CD8-positive, alpha-beta memory T cell (primary cell): ENCODE data around the gene COL1A1. TPM values are rescaled to one million over a fixed set of nuclear protein-coding genes. Genes with fewer than 3 reads are reported as not detected.

Source experiments
- CTCF ChIA-PET: fragments of 350-600 bp; sonication (Branson Sonifier 250); formaldehyde crosslinking; loops from one replicate; lab custom pipeline; 2021; ENCODE audit warnings: antibody characterized with exemption; lab: Charles Lee
- POLR2A ChIA-PET: fragments of 350-600 bp; sonication (Branson Sonifier 250); formaldehyde crosslinking; loops from one replicate; lab custom pipeline; 2021; ENCODE audit warnings: antibody characterized with exemption; lab: Charles Lee
- DNase-seq, 5 donors: peaks; one replicate each; pipeline versions ENCODE4 v3.0.0 to v3.0.0-alpha.2; 2020 to 2022; ENCODE audit warnings: mixed read lengths in 1 of 5
- H3K27ac ChIP-seq: one replicate; pipeline ENCODE4 v1.7.0; 2013; ENCODE audit warnings: low read depth, mild to moderate bottlenecking, low read length, moderate library complexity
- H3K27me3 ChIP-seq: 2 replicates; pipeline ENCODE4 v1.7.0; 2013; ENCODE audit warnings: low read length, mild to moderate bottlenecking; ENCODE audit not compliant: insufficient read depth, poor library complexity, severe bottlenecking
- H3K36me3 ChIP-seq: 2 replicates; pipeline ENCODE4 v1.7.0; 2013; ENCODE audit warnings: mild to moderate bottlenecking, low read length, moderate library complexity; ENCODE audit not compliant: insufficient read depth
- H3K4me1 ChIP-seq: 2 replicates; pipeline ENCODE4 v1.7.0; 2013; ENCODE audit warnings: mild to moderate bottlenecking, low read length, moderate library complexity; ENCODE audit not compliant: insufficient read depth
- H3K4me3 ChIP-seq: 2 replicates; pipeline ENCODE4 v1.7.0; 2013; ENCODE audit warnings: mild to moderate bottlenecking, low read length
- H3K9me3 ChIP-seq: 2 replicates; pipeline ENCODE4 v1.7.0; 2013; ENCODE audit warnings: mild to moderate bottlenecking, low read length
- H3K27ac Mint-ChIP-seq, 8 donors: one replicate each; pipeline ENCODE4 v1.8.0; 2020 to 2021; ENCODE audit warnings: mixed read lengths in 8 of 8, mild to moderate bottlenecking in 6 of 8, inconsistent platforms in 3 of 8, moderate library complexity in 3 of 8
- H3K27me3 Mint-ChIP-seq, 2 donors: one replicate each; pipeline ENCODE4 v1.8.0; 2020 to 2021; ENCODE audit warnings: mixed read lengths in 2 of 2, mild to moderate bottlenecking in 1 of 2, moderate library complexity in 1 of 2
- H3K36me3 Mint-ChIP-seq, 3 donors: one replicate each; pipeline ENCODE4 v1.8.0; 2020 to 2021; ENCODE audit warnings: mixed read lengths in 3 of 3, inconsistent platforms in 1 of 3, mild to moderate bottlenecking in 1 of 3
- H3K4me1 Mint-ChIP-seq, 3 donors: one replicate each; pipeline ENCODE4 v1.8.0; 2020 to 2021; ENCODE audit warnings: mixed read lengths in 3 of 3, inconsistent platforms in 1 of 3, mild to moderate bottlenecking in 1 of 3
- H3K4me3 Mint-ChIP-seq, 7 donors: one replicate each; pipeline ENCODE4 v1.8.0; 2020 to 2021; ENCODE audit warnings: mixed read lengths in 7 of 7, mild to moderate bottlenecking in 6 of 7, moderate library complexity in 4 of 7, inconsistent platforms in 2 of 7
- H3K9me3 Mint-ChIP-seq, 5 donors: one replicate each; pipeline ENCODE4 v1.8.0; 2020 to 2022; ENCODE audit warnings: mixed read lengths in 5 of 5, mild to moderate bottlenecking in 3 of 5, moderate library complexity in 2 of 5, inconsistent platforms in 1 of 5
- polyA plus RNA-seq: library from polyadenylated mRNA; unstranded; fragments of 300-500 nt; fragmentation: Illumina TruSeq; gene quantifications from one replicate; pipeline ENCODE4 v1.2.3, GENCODE V29; 2021
- total RNA-seq, 2 experiments: library from RNA; stranded (reverse); gene quantifications; one replicate each; pipeline ENCODE4 v1.2.3, GENCODE V29; 2021

The COL1A1 gene
- total and polyA plus RNA-seq, 3 experiments from 2014 or later, result 0.39 to 0.42 TPM; not detected in 1

GRCh38 chr17:50145532-50146229 is 55.8 kb downstream of the COL1A1 start:
- Mint-ChIP-seq H3K9me3 (no peaks in the 10 kb centered on the region), H3K27ac (peak overlapping the region; percentile 57 to 97 (median 88)), H3K4me3 (peak overlapping the region; percentile 14 to 100 (median 93)), H3K27me3 (peaks cover 0 to 3% of the 10 kb centered on the region in 2 donors), H3K4me1 (peaks cover 61 to 79% (median 73%) of the 10 kb centered on the region in 3 donors), H3K36me3 (peaks cover 5 to 62% (median 16%) of the 10 kb centered on the region in 3 donors)
- Histone ChIP-seq H3K27me3 (no peaks in the 10 kb centered on the region), H3K4me1 (peaks cover 74% of the 10 kb centered on the region), H3K9me3 (no peaks in the 10 kb centered on the region), H3K36me3 (peaks cover 15% of the 10 kb centered on the region), H3K4me3 (no peak overlapping the region), H3K27ac (no peak overlapping the region)
- CTCF ChIA-PET, result interaction anchor here (0.8 to 3.3 kb wide), 10 partner anchors 9 to 30 kb away, joined by 3 to 28 read pairs (median 4); no protein-coding TSS in a partner anchor
- POLR2A ChIA-PET, result interaction anchor here (1.2 kb wide), 1 partner anchor 15 kb away, joined by 6 read pairs; no protein-coding TSS in a partner anchor
- DNase-seq, result no peak

GRCh38 chr17:50144845-50145531 is 56.4 kb downstream of the COL1A1 start:
- CTCF ChIA-PET, result interaction anchor here (0.8 to 1.5 kb wide), 6 partner anchors 12 to 27 kb away, joined by 3 to 7 read pairs (median 4); no protein-coding TSS in a partner anchor
- no peak overlapping the region for H3K27ac ChIP-seq
- POLR2A ChIA-PET, result interaction anchor here (1.2 kb wide), 1 partner anchor 16 kb away, joined by 6 read pairs; no protein-coding TSS in a partner anchor

GRCh38 chr17:50144355-50144754 is 57.1 kb downstream of the COL1A1 start:
- H3K27ac Mint-ChIP-seq, result peak overlapping the region; percentile 36 to 90 (median 76)
- CTCF ChIA-PET, result interaction anchor here (1.0 to 1.5 kb wide), 3 partner anchors 12 to 17 kb away, joined by 4 to 7 read pairs (median 4); no protein-coding TSS in a partner anchor
- no peaks in the 10 kb centered on the region for H3K9me3 Mint-ChIP-seq
- H3K36me3 Mint-ChIP-seq, result peaks cover 9 to 75% (median 22%) of the 10 kb centered on the region in 3 donors
- POLR2A ChIA-PET, result no interaction called here
- DNase-seq, result peak in 1 of 5 donors; percentile 23
- H3K4me1 ChIP-seq, result peaks cover 87% of the 10 kb centered on the region
- peaks cover 19% of the 10 kb centered on the region for H3K36me3 ChIP-seq
- peak overlapping the region in 6 of 7 donors; percentile 2 to 86 (median 59) for H3K4me3 Mint-ChIP-seq
- peaks cover 74 to 92% (median 85%) of the 10 kb centered on the region in 3 donors for H3K4me1 Mint-ChIP-seq
- no peak overlapping the region for H3K4me3 ChIP-seq
- peaks cover 0 to 3% of the 10 kb centered on the region in 2 donors for H3K27me3 Mint-ChIP-seq
- no peaks in the 10 kb centered on the region for H3K27me3 ChIP-seq
- H3K9me3 ChIP-seq, result no peaks in the 10 kb centered on the region
- H3K27ac ChIP-seq, result no peak overlapping the region

More at GRCh38 chr17:50144845-50145531, 56.4 kb downstream of the COL1A1 start:
- no peaks in the 10 kb centered on the region for H3K9me3 ChIP-seq
- H3K27me3 ChIP-seq, result no peaks in the 10 kb centered on the region
- Mint-ChIP-seq H3K36me3 (peaks cover 5 to 69% (median 17%) of the 10 kb centered on the region in 3 donors), H3K4me1 (peaks cover 68 to 86% (median 80%) of the 10 kb centered on the region in 3 donors), H3K27me3 (peaks cover 0 to 3% of the 10 kb centered on the region in 2 donors), H3K9me3 (no peaks in the 10 kb centered on the region), H3K27ac (peak overlapping the region; percentile 59 to 95 (median 82)), H3K4me3 (peak overlapping the region; percentile 37 to 86 (median 61))
- peak in 1 of 5 donors; percentile 39 for DNase-seq
- H3K36me3 ChIP-seq, result peaks cover 15% of the 10 kb centered on the region
- peaks cover 81% of the 10 kb centered on the region for H3K4me1 ChIP-seq
- no peak overlapping the region for H3K4me3 ChIP-seq

GRCh38 chr17:50143461-50144176 is 57.8 kb downstream of the COL1A1 start:
- Histone ChIP-seq H3K27ac (no peak overlapping the region), H3K4me1 (peaks cover 91% of the 10 kb centered on the region), H3K4me3 (no peak overlapping the region), H3K36me3 (peaks cover 27% of the 10 kb centered on the region), H3K27me3 (no peaks in the 10 kb centered on the region), H3K9me3 (no peaks in the 10 kb centered on the region)
- POLR2A ChIA-PET, result no interaction called here
- Mint-ChIP-seq H3K36me3 (peaks cover 9 to 80% (median 22%) of the 10 kb centered on the region in 3 donors), H3K4me3 (peak overlapping the region in 4 of 7 donors; percentile 32 to 86 (median 50)), H3K27me3 (peaks cover 0 to 3% of the 10 kb centered on the region in 2 donors), H3K4me1 (peaks cover 74 to 92% (median 85%) of the 10 kb centered on the region in 3 donors), H3K27ac (peak overlapping the region in 7 of 8 donors; percentile 38 to 91 (median 89)), H3K9me3 (no peaks in the 10 kb centered on the region)
- CTCF ChIA-PET, result interaction anchor here (1.5 kb wide), 2 partner anchors 13 to 15 kb away, joined by 4 to 7 read pairs; no protein-coding TSS in a partner anchor
- DNase-seq, result no peak

GRCh38 chr17:50141745-50142110 is 59.7 kb downstream of the COL1A1 start:
- Histone ChIP-seq H3K4me3 (no peak overlapping the region), H3K27me3 (no peaks in the 10 kb centered on the region), H3K27ac (no peak overlapping the region), H3K36me3 (peaks cover 46% of the 10 kb centered on the region), H3K9me3 (no peaks in the 10 kb centered on the region), H3K4me1 (peaks cover 74% of the 10 kb centered on the region)
- no peaks in the 10 kb centered on the region for H3K9me3 Mint-ChIP-seq
- DNase-seq, result peak in 2 of 5 donors; percentile 19 to 45
- CTCF ChIA-PET, result interaction anchor here (1.0 to 5.3 kb wide), 8 partner anchors 10 to 59 kb away, joined by 3 to 52 read pairs (median 13); partner anchors contain the start of gene PPP1R9B
- H3K27ac Mint-ChIP-seq, result peak overlapping the region; percentile 79 to 98 (median 90)
- POLR2A ChIA-PET, result no interaction called here
- H3K27me3 Mint-ChIP-seq, result peaks cover 0 to under 1% of the 10 kb centered on the region in 2 donors
- peaks cover 68 to 89% (median 76%) of the 10 kb centered on the region in 3 donors for H3K4me1 Mint-ChIP-seq
- peak overlapping the region; percentile 63 to 86 (median 74) for H3K4me3 Mint-ChIP-seq
- peaks cover 27 to 93% (median 38%) of the 10 kb centered on the region in 3 donors for H3K36me3 Mint-ChIP-seq

GRCh38 chr17:50141026-50141744 is 60.2 kb downstream of the COL1A1 start:
- Mint-ChIP-seq H3K4me3 (peak overlapping the region; percentile 63 to 86 (median 76)), H3K36me3 (peaks cover 31 to 96% (median 43%) of the 10 kb centered on the region in 3 donors), H3K27ac (peak overlapping the region; percentile 79 to 98 (median 90)), H3K9me3 (no peaks in the 10 kb centered on the region), H3K27me3 (peaks cover 0 to 1% of the 10 kb centered on the region in 2 donors), H3K4me1 (peaks cover 64 to 84% (median 71%) of the 10 kb centered on the region in 3 donors)
- H3K4me3 ChIP-seq, result peak overlapping the region; percentile 26
- H3K4me1 ChIP-seq, result peaks cover 68% of the 10 kb centered on the region
- no peak overlapping the region for H3K27ac ChIP-seq
- no peaks in the 10 kb centered on the region for H3K27me3 ChIP-seq
- POLR2A ChIA-PET, result interaction anchor here (1.3 to 1.6 kb wide), 2 partner anchors 8 to 11 kb away, joined by 5 to 6 read pairs; no protein-coding TSS in a partner anchor
- peak in 1 of 5 donors; percentile 40 for DNase-seq
- peaks cover 50% of the 10 kb centered on the region for H3K36me3 ChIP-seq
- CTCF ChIA-PET, result interaction anchor here (0.9 to 5.3 kb wide), 14 partner anchors 10 to 205 kb away, joined by 3 to 52 read pairs (median 6); partner anchors contain the start of genes PPP1R9B and XYLT2
- no peaks in the 10 kb centered on the region for H3K9me3 ChIP-seq
